ENCODE results near the gene GABBR2.

GRCh38 chr9:98690686-98691085 is 18.0 kb downstream of the GABBR2 start:
- TF ChIP-seq MAX (IDR thresholded peaks at IDR 0.05) (no peak), USF2 (IDR thresholded peaks at IDR 0.05; ENCODE audit: low read length) (no peak), POLR2AphosphoS5 (IDR thresholded peaks at IDR 0.05; ENCODE audit: low read depth, low read length) (no peak), EZH2 (IDR thresholded peaks at IDR 0.05; ENCODE audit: low read depth, low read length, severe bottlenecking) (no peak), ATF2 (IDR thresholded peaks at IDR 0.05; ENCODE audit: low read length) (no peak), CTCF (IDR thresholded peaks at IDR 0.05; ENCODE audit: control extremely low read depth in 1 of 3, insufficient read depth in 1 of 3, low read depth in 1 of 3, low read length in 3 of 3) (no peak), RFX5 (IDR thresholded peaks at IDR 0.05; ENCODE audit: borderline replicate concordance, low read depth, low read length) (no peak), ZNF274 (IDR thresholded peaks at IDR 0.05; ENCODE audit: borderline replicate concordance, extremely low read depth, low read length) (no peak)

Data from H1 (cell line).